K562 (cell line): ENCODE measurements around the gene FIBIN. TPM values are rescaled to one million over a fixed set of nuclear protein-coding genes. Genes with fewer than 3 reads are reported as not detected.

Experiments used
- ATAC-seq: fragments of 200-7000 bp; cut with Tn5 transposase; 3 replicates; pipeline ENCODE4 v1.9.1; 2020; ENCODE audit warnings: moderate library complexity
- BruUV-seq: library from RNA; stranded (reverse); fragments of 400-500 nt; replicated peaks from 2 replicates; lab custom pipeline; 2021; lab: Mats Ljungman, UMichigan
- CTCF ChIA-PET: fragments of 300-600 bp; formaldehyde crosslinking; extraction: SDS; loops from one replicate; lab custom pipeline; 2021; ENCODE audit warnings: low intra/inter-chr PET ratio; lab: Yijun Ruan, JAX
- POLR2A ChIA-PET: fragments of 300-600, 350-650 bp; sonication (Branson Sonifier 250); formaldehyde crosslinking; extraction: SDS; loops from one replicate; lab custom pipeline; 2021; ENCODE audit warnings: antibody characterized with exemption, inconsistent platforms; lab: Yijun Ruan, JAX
- DNase-seq, 4 experiments: peaks; one replicate each; pipeline versions ENCODE4 v3.0.0 to v3.0.0-alpha.2; 2011 to 2018; ENCODE audit warnings: low spot score in 3 of 4, mixed read lengths in 3 of 4; ENCODE audit errors: extremely low read depth in 1 of 4
- FAIRE-seq: peaks from 2 replicates; lab custom pipeline; 2011; peaks lifted over from hg19 to GRCh38; lab: Jason Lieb, UNC
- H2AFZ ChIP-seq: 2 replicates; pipeline ENCODE4 v1.6.0; 2011; ENCODE audit warnings: low read depth, low read length, control low read depth, inconsistent platforms
- H3K27ac ChIP-seq: fragments of 200-600 bp; 3 replicates; pipeline ENCODE4 v1.8.0; 2011; ENCODE audit warnings: low read depth, mild to moderate bottlenecking, control low read depth, inconsistent platforms, low read length, moderate library complexity, mixed read lengths; ENCODE audit errors: extremely low read depth
- H3K27me3 ChIP-seq, 2 experiments: fragments of 300-600 bp in 1 of 2; 2 replicates in 1 of 2; 3 replicates in 1 of 2; pipeline versions ENCODE4 v1.6.0 to v1.8.0; 2011; ENCODE audit warnings: inconsistent platforms in 2 of 2, low read length in 2 of 2, mild to moderate bottlenecking in 1 of 2, mixed read lengths in 1 of 2, moderate library complexity in 1 of 2; ENCODE audit not compliant: control insufficient read depth in 2 of 2, insufficient read depth in 2 of 2
- H3K36me3 ChIP-seq: fragments of 300-600 bp; 3 replicates; pipeline ENCODE4 v1.8.0; 2011; ENCODE audit warnings: mild to moderate bottlenecking, low read length, inconsistent platforms; ENCODE audit not compliant: control insufficient read depth, insufficient read depth
- H3K4me1 ChIP-seq, 2 experiments: fragments of 200-600 bp in 1 of 2; replicated peaks in 1 of 2; 2 replicates in 1 of 2; 3 replicates in 1 of 2; pipeline versions ENCODE4 v1.5.1 to v1.8.0; 2011; ENCODE audit warnings: inconsistent platforms in 2 of 2, low read length in 2 of 2, mild to moderate bottlenecking in 1 of 2, mixed read lengths in 1 of 2, moderate library complexity in 1 of 2; ENCODE audit not compliant: control insufficient read depth in 2 of 2, insufficient read depth in 2 of 2
- H3K4me2 ChIP-seq: 2 replicates; pipeline ENCODE4 v1.6.1; 2011; ENCODE audit warnings: low read length, control low read depth, inconsistent platforms, mixed read lengths; ENCODE audit not compliant: insufficient read depth
- H3K4me3 ChIP-seq: fragments of 200-600 bp; sonication (generic), shearing (Covaris generic); 2 replicates; pipeline ENCODE4 v1.5.1; 2016; ENCODE audit warnings: control low read depth, inconsistent platforms
- H3K79me2 ChIP-seq: fragments of 200-600 bp; 3 replicates; pipeline ENCODE4 v1.8.0; 2011; ENCODE audit warnings: low read length, inconsistent platforms; ENCODE audit not compliant: control insufficient read depth, insufficient read depth
- H3K9ac ChIP-seq, 2 experiments: 2 replicates each; pipeline versions ENCODE4 v1.6.0 to v1.6.1; 2011; ENCODE audit warnings: low read depth in 2 of 2, low read length in 2 of 2, control low read depth in 1 of 2, inconsistent platforms in 1 of 2, mild to moderate bottlenecking in 1 of 2, mixed read lengths in 1 of 2; ENCODE audit not compliant: insufficient read depth in 1 of 2
- H3K9me1 ChIP-seq: one replicate; pipeline ENCODE4 v1.6.0; 2011; ENCODE audit warnings: inconsistent platforms, mild to moderate bottlenecking, low read length, moderate library complexity; ENCODE audit not compliant: control insufficient read depth, insufficient read depth
- H3K9me3 ChIP-seq: replicated peaks from 2 replicates; pipeline ENCODE4 v1.5.1; 2011; ENCODE audit warnings: low read depth, low read length, inconsistent platforms; ENCODE audit not compliant: control insufficient read depth, insufficient read depth
- H4K20me1 ChIP-seq: replicated peaks from 2 replicates; pipeline ENCODE4 v1.6.1; 2011; ENCODE audit warnings: low read length, inconsistent platforms, mixed read lengths; ENCODE audit not compliant: control insufficient read depth, insufficient read depth
- BHLHE40 ChIP-seq: IDR thresholded peaks from 2 replicates; pipeline ENCODE4 v1.6.1; 2011; ENCODE audit warnings: low read length, improper control_type of control experiment
- CREB5 ChIP-seq: fragments of 250-450 bp; sonication (Bioruptor Pico); IDR thresholded peaks from 2 replicates; pipeline ENCODE4 v1.5.0; 2020; ENCODE audit warnings: mild to moderate bottlenecking
- E4F1 ChIP-seq: fragments of 250-450 bp; sonication (Bioruptor Pico); IDR thresholded peaks from 2 replicates; pipeline ENCODE4 v1.5.0; 2021; ENCODE audit warnings: mild to moderate bottlenecking, borderline replicate concordance
- HDAC2 ChIP-seq: fragments of 450-650 bp; IDR thresholded peaks from 2 replicates; pipeline ENCODE4 v1.6.1; 2016; ENCODE audit warnings: mild to moderate bottlenecking
- OTX1 ChIP-seq: fragments of 450-650 bp; formaldehyde crosslinking; IDR thresholded peaks from 2 replicates; pipeline ENCODE4 v1.4.0; 2022; ENCODE audit warnings: mild to moderate bottlenecking
- PHB ChIP-seq: fragments of 250-450 bp; sonication (Bioruptor Pico); IDR thresholded peaks from 2 replicates; pipeline ENCODE4 v1.5.0; 2021
- POLR2AphosphoS5 ChIP-seq: IDR thresholded peaks from 2 replicates; pipeline ENCODE4 v1.6.1; 2011; ENCODE audit warnings: mild to moderate bottlenecking, low read depth, low read length, moderate library complexity; ENCODE audit not compliant: control insufficient read depth, insufficient read depth
- SIN3B ChIP-seq: fragments of 450-650 bp; IDR thresholded peaks from 2 replicates; pipeline ENCODE4 v1.6.1; 2017; ENCODE audit warnings: low read depth, mild to moderate bottlenecking, moderate library complexity
- SIX5 ChIP-seq, 2 experiments: IDR thresholded peaks; 2 replicates each; pipeline ENCODE4 v1.6.1; 2011; ENCODE audit warnings: low read length in 2 of 2, borderline replicate concordance in 1 of 2, low read depth in 1 of 2, mild to moderate bottlenecking in 1 of 2, moderate library complexity in 1 of 2; ENCODE audit not compliant: insufficient read depth in 1 of 2
- SMARCA4 ChIP-seq: fragments of 450-650 bp; IDR thresholded peaks from 2 replicates; pipeline ENCODE4 v1.6.1; 2016
- SMARCE1 ChIP-seq: fragments of 450-650 bp; IDR thresholded peaks from 2 replicates; pipeline ENCODE4 v1.7.1; 2016; ENCODE audit warnings: mild to moderate bottlenecking
- STAG1 ChIP-seq: sonication (generic); formaldehyde crosslinking; IDR thresholded peaks from 2 replicates; pipeline ENCODE4 v1.5.0; 2020; ENCODE audit warnings: missing genetic modification reagents, borderline replicate concordance
- TBL1XR1 ChIP-seq, 2 experiments: IDR thresholded peaks; 2 replicates each; pipeline ENCODE4 v1.6.1; 2012; ENCODE audit warnings: improper control_type of control experiment in 2 of 2, low read length in 2 of 2, mild to moderate bottlenecking in 1 of 2
- TFE3 ChIP-seq: fragments of 450-650 bp; formaldehyde crosslinking; IDR thresholded peaks from 2 replicates; pipeline ENCODE4 v1.4.0; 2020; ENCODE audit warnings: mild to moderate bottlenecking, mixed read lengths
- ZNF217 ChIP-seq: sonication (generic); formaldehyde crosslinking; IDR thresholded peaks from 2 replicates; pipeline ENCODE4 v1.8.0; 2022; ENCODE audit warnings: mild to moderate bottlenecking, missing genetic modification reagents
- ZNF232 ChIP-seq: sonication (generic); formaldehyde crosslinking; IDR thresholded peaks from 2 replicates; pipeline ENCODE4 v1.8.0; 2022; ENCODE audit warnings: mild to moderate bottlenecking, missing genetic modification reagents
- in situ Hi-C: fragments of 300-500 bp; cut with MboI; formaldehyde crosslinking; loops from 4 replicates; pipeline ENCODE4 v1.15.0; 2018; ENCODE audit warnings: inconsistent platforms, mixed read lengths
- intact Hi-C: fragments of 100-400 bp; cut with micrococcal nuclease; formaldehyde crosslinking; loops from 2 replicates; pipeline ENCODE4 v1.14.2; 2022
- polyA plus RNA-seq, 8 experiments: library from polyadenylated mRNA; depleted of rRNA in 4 of 8; stranded (reverse) in 5 of 8; unstranded in 3 of 8; fragments of >200 nt; fragmentation: Nextera tagmentation in 2 of 8; fragmentation: Illumina TruSeq in 1 of 8; extraction: Ambion mirVana in 2 of 8; extraction: Trizol in 1 of 8; gene quantifications; 2 replicates each; pipeline versions ENCODE4 v1.2.1 to v1.2.3, GENCODE V29; 2011 to 2014; ENCODE audit warnings: inconsistent platforms in 1 of 8, missing spikeins in 1 of 8
- total RNA-seq, 7 experiments: library from RNA; depleted of rRNA in 6 of 7; stranded (reverse); fragments of >200 nt in 6 of 7; fragmentation: Illumina TruSeq in 2 of 7; extraction: Trizol in 2 of 7; gene quantifications; 2 replicates each; pipeline versions ENCODE4 v1.2.1 to v1.2.3, GENCODE V29; 2011 to 2021; ENCODE audit warnings: low replicate concordance in 1 of 7

The FIBIN gene
- total and polyA plus RNA-seq, 9 of the 15 experiments (the other 6 are each of a cell fraction or from before 2014, with no cell fraction given) = not detected

- H3K4me3 ChIP-seq = no peak overlapping the region
- H3K9me3 ChIP-seq = no peaks in the 10 kb centered on the region
- ATAC-seq (no peak), FAIRE-seq (no peak), DNase-seq (no peak)
- no peaks in the 10 kb centered on the region for H3K36me3 ChIP-seq
- in situ Hi-C loops (no loop called here), intact Hi-C loops (no loop called here)
- H3K9ac ChIP-seq = no peak overlapping the region
- no peaks in the 10 kb centered on the region for H3K4me1 ChIP-seq
- H3K79me2 ChIP-seq = no peaks in the 10 kb centered on the region
- no peaks in the 10 kb centered on the region for H4K20me1 ChIP-seq
- H3K4me2 ChIP-seq = no peak overlapping the region
- BruUV-seq = no TSS peak
- no peaks in the 10 kb centered on the region for H3K27me3 ChIP-seq
- ChIA-PET POLR2A (no interaction called here), CTCF (no interaction called here)
- H2AFZ ChIP-seq = no peak overlapping the region
- H3K27ac ChIP-seq = no peak overlapping the region
- no peaks in the 10 kb centered on the region for H3K9me1 ChIP-seq
- no peak for TF ChIP-seq HDAC2
- TF ChIP-seq SIX5 (IDR thresholded peaks at IDR 0.05; ENCODE audit: borderline replicate concordance in 1 of 2, insufficient read depth in 1 of 2, low read depth in 1 of 2, low read length in 2 of 2) = no peak
- TF ChIP-seq SMARCA4 = no peak
- TF ChIP-seq TBL1XR1 (IDR thresholded peaks at IDR 0.05; ENCODE audit: low read length in 2 of 2) = no peak
- no peak for TF ChIP-seq OTX1
- TF ChIP-seq BHLHE40 = no peak
- no peak for TF ChIP-seq E4F1 (CRISPR knock-in tag)
- no peak for TF ChIP-seq STAG1 (CRISPR knock-in tag)
- TF ChIP-seq CREB5 (CRISPR knock-in tag) = no peak
- TF ChIP-seq ZNF217 (CRISPR knock-in tag) = no peak
- no peak for TF ChIP-seq ZNF232
- TF ChIP-seq POLR2AphosphoS5 = no peak
- TF ChIP-seq PHB (CRISPR knock-in tag) = no peak
- TF ChIP-seq SIN3B = no peak
- TF ChIP-seq TFE3 (CRISPR knock-in tag) = no peak
- TF ChIP-seq SMARCE1 = no peak
Measured at GRCh38 chr11:27018902-27019529, 25.1 kb downstream of the FIBIN start.
